ENCODE results near the gene PLBD1.

Gene PLBD1

GRCh38 chr12:14563046-14563445 lies 4.6 kb downstream of the PLBD1 start:
- DNase-seq = no peak

- DNase-seq = no peak
Observed at GRCh38 chr12:14562279-14562678, 5.4 kb downstream of the PLBD1 start.

- DNase-seq = no peak
Observed at GRCh38 chr12:14561677-14562238, 5.9 kb downstream of the PLBD1 start.

- DNase-seq = no peak
Observed at GRCh38 chr12:14560904-14561574, 6.6 kb downstream of the PLBD1 start.

GRCh38 chr12:14558473-14558959 lies 9.2 kb downstream of the PLBD1 start:
- DNase-seq = no peak

- no peak for DNase-seq
Observed at GRCh38 chr12:14557966-14558365, 9.7 kb downstream of the PLBD1 start.

GRCh38 chr12:14554281-14555007 lies 13.2 kb downstream of the PLBD1 start:
- peak; percentile 24 for DNase-seq

GRCh38 chr12:14548609-14549008 lies 19.1 kb downstream of the PLBD1 start:
- DNase-seq = no peak

- no peak for DNase-seq
Observed at GRCh38 chr12:14547571-14547970, 20.1 kb downstream of the PLBD1 start.

- DNase-seq = peak; percentile 1
Observed at GRCh38 chr12:14545144-14546124, 22.2 kb downstream of the PLBD1 start.

GRCh38 chr12:14540801-14541462 lies 26.8 kb downstream of the PLBD1 start:
- no peak for DNase-seq

- no peak for DNase-seq
Observed at GRCh38 chr12:14537088-14537487, 30.6 kb downstream of the PLBD1 start.

GRCh38 chr12:14532152-14532551 lies 35.5 kb downstream of the PLBD1 start:
- no peak for DNase-seq

- DNase-seq = no peak
Observed at GRCh38 chr12:14525964-14526363, 41.7 kb downstream of the PLBD1 start.

GRCh38 chr12:14521822-14522221 lies 45.9 kb downstream of the PLBD1 start:
- DNase-seq = no peak

- no peak for DNase-seq
Observed at GRCh38 chr12:14514946-14515345, 52.7 kb downstream of the PLBD1 start.

GRCh38 chr12:14514154-14514842 lies 53.4 kb downstream of the PLBD1 start:
- DNase-seq = no peak

- DNase-seq = no peak
Observed at GRCh38 chr12:14510574-14510973, 57.1 kb downstream of the PLBD1 start.

- DNase-seq = no peak
Observed at GRCh38 chr12:14505626-14506596, 61.8 kb downstream of the PLBD1 start.

GRCh38 chr12:14495326-14495725 lies 72.4 kb downstream of the PLBD1 start:
- DNase-seq = no peak
